ENCODE results near the gene MRTFB.

DNA sequence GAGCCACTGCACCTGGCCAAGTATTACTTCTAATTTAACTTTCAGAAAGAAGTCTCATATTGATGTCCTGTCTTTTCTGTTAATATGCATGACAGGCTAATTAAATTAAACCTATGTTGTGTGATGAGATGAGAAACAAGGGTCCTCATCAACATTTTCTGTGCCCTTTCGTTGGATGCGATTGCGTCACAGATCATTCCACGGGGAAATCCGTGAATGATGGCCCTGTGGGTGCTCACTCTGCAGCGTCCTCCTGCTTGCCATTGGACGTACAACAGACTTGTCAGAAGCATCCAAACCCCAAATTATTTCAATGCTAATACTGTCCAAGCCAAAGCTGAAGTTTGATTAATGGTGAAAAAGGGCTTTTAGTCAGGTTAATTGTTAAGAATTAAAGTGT lies 197.0 kb downstream of the MRTFB start:
- TF ChIP-seq, protein P1, sequence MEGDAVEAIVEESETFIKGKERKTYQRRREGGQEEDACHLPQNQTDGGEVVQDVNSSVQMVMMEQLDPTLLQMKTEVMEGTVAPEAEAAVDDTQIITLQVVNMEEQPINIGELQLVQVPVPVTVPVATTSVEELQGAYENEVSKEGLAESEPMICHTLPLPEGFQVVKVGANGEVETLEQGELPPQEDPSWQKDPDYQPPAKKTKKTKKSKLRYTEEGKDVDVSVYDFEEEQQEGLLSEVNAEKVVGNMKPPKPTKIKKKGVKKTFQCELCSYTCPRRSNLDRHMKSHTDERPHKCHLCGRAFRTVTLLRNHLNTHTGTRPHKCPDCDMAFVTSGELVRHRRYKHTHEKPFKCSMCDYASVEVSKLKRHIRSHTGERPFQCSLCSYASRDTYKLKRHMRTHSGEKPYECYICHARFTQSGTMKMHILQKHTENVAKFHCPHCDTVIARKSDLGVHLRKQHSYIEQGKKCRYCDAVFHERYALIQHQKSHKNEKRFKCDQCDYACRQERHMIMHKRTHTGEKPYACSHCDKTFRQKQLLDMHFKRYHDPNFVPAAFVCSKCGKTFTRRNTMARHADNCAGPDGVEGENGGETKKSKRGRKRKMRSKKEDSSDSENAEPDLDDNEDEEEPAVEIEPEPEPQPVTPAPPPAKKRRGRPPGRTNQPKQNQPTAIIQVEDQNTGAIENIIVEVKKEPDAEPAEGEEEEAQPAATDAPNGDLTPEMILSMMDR (conservative IDR thresholded peaks at IDR 0.05; ENCODE audit: low read depth, low read length) = no peak
- no peak for TF ChIP-seq EZH2 (IDR thresholded peaks at IDR 0.05; ENCODE audit: borderline replicate concordance, low read depth, low read length, poor library complexity, severe bottlenecking)
